ENCODE data around the gene ELP1. TPM values are rescaled to one million over a fixed set of nuclear protein-coding genes. Genes with fewer than 3 reads are reported as not detected.

ELP1 gene
- total RNA-seq, 1 donor from 2014 or later = 20.7 TPM

DNA sequence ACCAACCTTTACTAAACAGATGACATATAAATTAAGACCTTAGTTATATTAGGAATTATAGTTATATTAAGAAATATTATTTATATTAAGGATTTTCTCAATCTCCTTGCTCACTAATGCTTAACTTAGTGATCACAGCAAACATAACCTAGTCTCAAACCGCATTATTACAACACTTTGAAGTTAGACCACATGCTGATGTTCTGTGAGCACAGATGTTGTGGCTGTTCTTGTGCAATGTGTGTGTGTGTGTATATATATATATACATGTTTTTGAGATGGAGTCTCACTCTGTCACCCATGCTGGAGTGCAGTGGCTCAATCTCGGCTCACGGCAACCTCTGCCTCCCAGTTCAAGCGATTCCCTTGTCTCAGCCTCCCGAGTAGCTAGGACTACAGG is 20.5 kb downstream of the ELP1 start:
- no peak overlapping the region for H2AFZ ChIP-seq (ENCODE audit: low read depth, low read length)
- TF ChIP-seq EZH2 (IDR thresholded peaks at IDR 0.05; ENCODE audit: insufficient read depth, low read length) = no peak
- TF ChIP-seq, protein P1, sequence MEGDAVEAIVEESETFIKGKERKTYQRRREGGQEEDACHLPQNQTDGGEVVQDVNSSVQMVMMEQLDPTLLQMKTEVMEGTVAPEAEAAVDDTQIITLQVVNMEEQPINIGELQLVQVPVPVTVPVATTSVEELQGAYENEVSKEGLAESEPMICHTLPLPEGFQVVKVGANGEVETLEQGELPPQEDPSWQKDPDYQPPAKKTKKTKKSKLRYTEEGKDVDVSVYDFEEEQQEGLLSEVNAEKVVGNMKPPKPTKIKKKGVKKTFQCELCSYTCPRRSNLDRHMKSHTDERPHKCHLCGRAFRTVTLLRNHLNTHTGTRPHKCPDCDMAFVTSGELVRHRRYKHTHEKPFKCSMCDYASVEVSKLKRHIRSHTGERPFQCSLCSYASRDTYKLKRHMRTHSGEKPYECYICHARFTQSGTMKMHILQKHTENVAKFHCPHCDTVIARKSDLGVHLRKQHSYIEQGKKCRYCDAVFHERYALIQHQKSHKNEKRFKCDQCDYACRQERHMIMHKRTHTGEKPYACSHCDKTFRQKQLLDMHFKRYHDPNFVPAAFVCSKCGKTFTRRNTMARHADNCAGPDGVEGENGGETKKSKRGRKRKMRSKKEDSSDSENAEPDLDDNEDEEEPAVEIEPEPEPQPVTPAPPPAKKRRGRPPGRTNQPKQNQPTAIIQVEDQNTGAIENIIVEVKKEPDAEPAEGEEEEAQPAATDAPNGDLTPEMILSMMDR (IDR thresholded peaks at IDR 0.05; ENCODE audit: insufficient read depth, low read depth, low read length) = no peak
- H3K4me1 ChIP-seq (ENCODE audit: insufficient read depth, low read length) = no peaks in the 10 kb centered on the region
- Mint-ChIP-seq H3K9me3 (ENCODE audit: unreplicated experiment) (no peaks in the 10 kb centered on the region), H3K27ac (ENCODE audit: unreplicated experiment) (no peak overlapping the region), H3K27me3 (ENCODE audit: low read depth, unreplicated experiment) (no peaks in the 10 kb centered on the region), H3K4me1 (ENCODE audit: low read depth, unreplicated experiment) (no peaks in the 10 kb centered on the region), H3K36me3 (ENCODE audit: low read depth, unreplicated experiment) (peaks cover 12% of the 10 kb centered on the region), H3K4me3 (ENCODE audit: unreplicated experiment) (no peak overlapping the region)
- no peak overlapping the region for H3K4me3 ChIP-seq (ENCODE audit: insufficient read depth, low read depth, low read length)
- H3K9me3 ChIP-seq (ENCODE audit: insufficient read depth, low read depth, low read length) = no peaks in the 10 kb centered on the region
- DNase-seq (ENCODE audit: low read depth) = no peak
- no peaks in the 10 kb centered on the region for H3K79me2 ChIP-seq (ENCODE audit: insufficient read depth, low read length)
- no peaks in the 10 kb centered on the region for H3K27me3 ChIP-seq (ENCODE audit: insufficient read depth, low read length)
- H3K9ac ChIP-seq (ENCODE audit: low read length) = no peak overlapping the region
- H3K27ac ChIP-seq (ENCODE audit: low read depth, low read length) = no peak overlapping the region
- H4K20me1 ChIP-seq (ENCODE audit: insufficient read depth, low read length) = no peaks in the 10 kb centered on the region
- FAIRE-seq = no peak
- H3K36me3 ChIP-seq (ENCODE audit: insufficient read depth, low read length) = peaks cover 30% of the 10 kb centered on the region
- no peak overlapping the region for H3K4me2 ChIP-seq (ENCODE audit: low read length)

DNA sequence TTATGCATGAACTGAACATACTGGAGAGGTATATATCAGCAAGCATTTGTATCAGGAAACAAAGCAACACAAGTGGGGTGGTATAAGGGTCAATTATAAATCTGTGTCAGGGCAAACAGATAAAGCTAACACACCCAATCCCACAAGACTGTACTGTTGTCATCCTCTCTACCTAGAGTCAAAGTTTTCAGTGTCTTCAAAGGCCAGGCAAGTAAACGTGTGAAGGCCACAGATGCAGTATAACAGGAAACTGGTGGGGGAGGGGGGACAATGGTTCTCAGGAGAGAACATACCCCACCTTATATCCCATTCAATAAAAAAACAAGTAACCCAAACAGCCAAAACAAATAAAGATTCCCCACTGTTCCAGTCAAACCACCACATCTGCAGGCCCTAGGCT is 22.1 kb downstream of the ELP1 start:
- H3K36me3 ChIP-seq (ENCODE audit: insufficient read depth, low read length) = peaks cover 34% of the 10 kb centered on the region
- no peak overlapping the region for H3K4me2 ChIP-seq (ENCODE audit: low read length)
- Mint-ChIP-seq H3K4me3 (ENCODE audit: unreplicated experiment) (no peak overlapping the region), H3K36me3 (ENCODE audit: low read depth, unreplicated experiment) (peaks cover 9% of the 10 kb centered on the region), H3K4me1 (ENCODE audit: low read depth, unreplicated experiment) (no peaks in the 10 kb centered on the region), H3K9me3 (ENCODE audit: unreplicated experiment) (no peaks in the 10 kb centered on the region), H3K27ac (ENCODE audit: unreplicated experiment) (no peak overlapping the region), H3K27me3 (ENCODE audit: low read depth, unreplicated experiment) (no peaks in the 10 kb centered on the region)
- FAIRE-seq (no peak), DNase-seq (ENCODE audit: low read depth) (no peak)
- no peaks in the 10 kb centered on the region for H3K4me1 ChIP-seq (ENCODE audit: insufficient read depth, low read length)
- no peak for TF ChIP-seq EZH2 (IDR thresholded peaks at IDR 0.05; ENCODE audit: insufficient read depth, low read length)
- TF ChIP-seq, protein P1 (IDR thresholded peaks at IDR 0.05; ENCODE audit: insufficient read depth, low read depth, low read length) = no peak
- no peaks in the 10 kb centered on the region for H4K20me1 ChIP-seq (ENCODE audit: insufficient read depth, low read length)
- H3K9ac ChIP-seq (ENCODE audit: low read length) = no peak overlapping the region
- H2AFZ ChIP-seq (ENCODE audit: low read depth, low read length) = no peak overlapping the region
- H3K79me2 ChIP-seq (ENCODE audit: insufficient read depth, low read length) = no peaks in the 10 kb centered on the region
- no peak overlapping the region for H3K27ac ChIP-seq (ENCODE audit: low read depth, low read length)
- no peak overlapping the region for H3K4me3 ChIP-seq (ENCODE audit: insufficient read depth, low read depth, low read length)
- no peaks in the 10 kb centered on the region for H3K9me3 ChIP-seq (ENCODE audit: insufficient read depth, low read depth, low read length)
- H3K27me3 ChIP-seq (ENCODE audit: insufficient read depth, low read length) = no peaks in the 10 kb centered on the region

DNA sequence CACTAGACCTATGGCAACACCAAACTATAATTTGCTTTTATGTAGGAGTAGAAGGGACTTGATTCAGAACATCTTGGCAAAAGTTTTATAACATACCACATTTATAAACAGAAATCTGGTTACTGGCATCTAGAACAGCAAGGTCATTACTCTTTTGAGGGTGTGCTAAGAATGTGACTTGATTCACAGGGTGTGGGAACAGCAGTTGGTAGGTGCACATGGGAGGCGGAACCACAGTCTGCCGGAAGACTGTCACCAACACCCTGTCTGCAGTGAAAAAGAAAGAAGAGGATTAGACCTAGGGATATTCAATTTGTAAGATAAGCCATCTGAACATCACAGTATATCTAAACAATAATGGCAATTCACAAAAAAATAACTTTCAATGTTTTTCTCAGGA is 23.0 kb downstream of the ELP1 start:
- Histone ChIP-seq H4K20me1 (ENCODE audit: insufficient read depth, low read length) (no peaks in the 10 kb centered on the region), H3K4me2 (ENCODE audit: low read length) (no peak overlapping the region), H2AFZ (ENCODE audit: low read depth, low read length) (no peak overlapping the region), H3K4me3 (ENCODE audit: insufficient read depth, low read depth, low read length) (no peak overlapping the region), H3K9ac (ENCODE audit: low read length) (no peak overlapping the region), H3K9me3 (ENCODE audit: insufficient read depth, low read depth, low read length) (no peaks in the 10 kb centered on the region), H3K27ac (ENCODE audit: low read depth, low read length) (no peak overlapping the region), H3K36me3 (ENCODE audit: insufficient read depth, low read length) (peaks cover 34% of the 10 kb centered on the region), H3K79me2 (ENCODE audit: insufficient read depth, low read length) (no peaks in the 10 kb centered on the region), H3K4me1 (ENCODE audit: insufficient read depth, low read length) (no peaks in the 10 kb centered on the region), H3K27me3 (ENCODE audit: insufficient read depth, low read length) (no peaks in the 10 kb centered on the region)
- H3K9me3 Mint-ChIP-seq (ENCODE audit: unreplicated experiment) = no peaks in the 10 kb centered on the region
- H3K4me1 Mint-ChIP-seq (ENCODE audit: low read depth, unreplicated experiment) = no peaks in the 10 kb centered on the region
- H3K36me3 Mint-ChIP-seq (ENCODE audit: low read depth, unreplicated experiment) = peaks cover 9% of the 10 kb centered on the region
- H3K27ac Mint-ChIP-seq (ENCODE audit: unreplicated experiment) = no peak overlapping the region
- no peak overlapping the region for H3K4me3 Mint-ChIP-seq (ENCODE audit: unreplicated experiment)
- TF ChIP-seq EZH2 (IDR thresholded peaks at IDR 0.05; ENCODE audit: insufficient read depth, low read length) = no peak
- TF ChIP-seq, protein P1 (IDR thresholded peaks at IDR 0.05; ENCODE audit: insufficient read depth, low read depth, low read length) = no peak
- FAIRE-seq (no peak), DNase-seq (ENCODE audit: low read depth) (no peak)
- no peaks in the 10 kb centered on the region for H3K27me3 Mint-ChIP-seq (ENCODE audit: low read depth, unreplicated experiment)
